Mesenchymal stem cell (in vitro differentiated cells and primary cell): ENCODE measurements around the gene ATF7IP.

ENCODE experiments used
- DNase-seq: peaks from one replicate; pipeline ENCODE4 v3.0.0-alpha.2; 2013
- H2AFZ ChIP-seq: one replicate; pipeline ENCODE4 v1.6.1; 2013; ENCODE audit warnings: low read depth, mild to moderate bottlenecking, control low read depth, inconsistent platforms, low read length, moderate library complexity
- H2AK5ac ChIP-seq: 2 replicates; pipeline ENCODE4 v1.6.1; 2013; ENCODE audit warnings: low read length, moderate library complexity, mild to moderate bottlenecking, inconsistent platforms; ENCODE audit not compliant: severe bottlenecking
- H2BK120ac ChIP-seq: one replicate; pipeline ENCODE4 v1.6.1; 2013; ENCODE audit warnings: low read depth, mild to moderate bottlenecking, inconsistent platforms, low read length, moderate library complexity
- H2BK12ac ChIP-seq, 2 experiments: one replicate each; pipeline ENCODE4 v1.6.1; 2013; ENCODE audit warnings: inconsistent platforms in 2 of 2, low read length in 2 of 2, mild to moderate bottlenecking in 2 of 2, moderate library complexity in 2 of 2, control low read depth in 1 of 2
- H2BK15ac ChIP-seq: one replicate; pipeline ENCODE4 v1.6.1; 2013; ENCODE audit warnings: mild to moderate bottlenecking, low read depth, inconsistent platforms; ENCODE audit not compliant: poor library complexity, severe bottlenecking
- H2BK5ac ChIP-seq: 2 replicates; pipeline ENCODE4 v1.6.1; 2013; ENCODE audit warnings: low read depth, mild to moderate bottlenecking, low read length, control low read depth, inconsistent platforms; ENCODE audit not compliant: poor library complexity, severe bottlenecking
- H3K14ac ChIP-seq, 2 experiments: one replicate each; pipeline ENCODE4 v1.6.1; 2013; ENCODE audit warnings: inconsistent platforms in 2 of 2, low read length in 2 of 2, control low read depth in 1 of 2, mild to moderate bottlenecking in 1 of 2, moderate library complexity in 1 of 2
- H3K18ac ChIP-seq, 2 experiments: one replicate each; pipeline ENCODE4 v1.6.1; 2013; ENCODE audit warnings: inconsistent platforms in 2 of 2, low read length in 2 of 2, control low read depth in 1 of 2, low read depth in 1 of 2, mild to moderate bottlenecking in 1 of 2
- H3K23ac ChIP-seq, 2 experiments: one replicate each; pipeline ENCODE4 v1.6.1; 2013; ENCODE audit warnings: inconsistent platforms in 2 of 2, low read length in 2 of 2, mild to moderate bottlenecking in 2 of 2, moderate library complexity in 2 of 2, control low read depth in 1 of 2
- H3K27ac ChIP-seq: 2 replicates; pipeline ENCODE4 v1.5.1; 2013; ENCODE audit warnings: mild to moderate bottlenecking, moderate library complexity, low read length, control low read depth, inconsistent platforms; ENCODE audit not compliant: poor library complexity, severe bottlenecking
- H3K27me3 ChIP-seq, 2 experiments: 2 replicates each; pipeline versions ENCODE4 v1.6.1 to v1.7.0; 2013; ENCODE audit warnings: low read length in 2 of 2, mild to moderate bottlenecking in 2 of 2, moderate library complexity in 2 of 2, control low read depth in 1 of 2, inconsistent platforms in 1 of 2; ENCODE audit not compliant: control insufficient read depth in 1 of 2, insufficient read depth in 1 of 2
- H3K36me3 ChIP-seq, 2 experiments: 2 replicates each; pipeline versions ENCODE4 v1.6.1 to v1.7.0; 2013; ENCODE audit warnings: low read length in 2 of 2, control low read depth in 1 of 2, inconsistent platforms in 1 of 2, low read depth in 1 of 2, mild to moderate bottlenecking in 1 of 2; ENCODE audit not compliant: insufficient read depth in 2 of 2, control insufficient read depth in 1 of 2
- H3K4ac ChIP-seq, 2 experiments: one replicate each; pipeline ENCODE4 v1.6.1; 2013; ENCODE audit warnings: inconsistent platforms in 2 of 2, low read length in 2 of 2, mild to moderate bottlenecking in 2 of 2, moderate library complexity in 2 of 2, control low read depth in 1 of 2, low read depth in 1 of 2
- H3K4me1 ChIP-seq: 2 replicates; pipeline ENCODE4 v1.6.1; 2013; ENCODE audit warnings: low read depth, low read length, control low read depth; ENCODE audit not compliant: control insufficient read depth, insufficient read depth
- H3K4me2 ChIP-seq: 2 replicates; pipeline ENCODE4 v1.6.1; 2013; ENCODE audit warnings: low read length, mild to moderate bottlenecking, inconsistent platforms; ENCODE audit not compliant: poor library complexity, severe bottlenecking
- H3K4me3 ChIP-seq, 2 experiments: 2 replicates each; pipeline versions ENCODE4 v1.5.1 to v1.7.0; 2013; ENCODE audit warnings: low read length in 2 of 2, mild to moderate bottlenecking in 2 of 2, control low read depth in 1 of 2, low read depth in 1 of 2; ENCODE audit not compliant: insufficient read depth in 1 of 2
- H3K79me1 ChIP-seq: replicated peaks from 2 replicates; pipeline ENCODE4 v1.6.1; 2013; ENCODE audit warnings: mild to moderate bottlenecking, control low read depth, low read length, inconsistent platforms; ENCODE audit not compliant: poor library complexity, severe bottlenecking
- H3K9ac ChIP-seq: 2 replicates; pipeline ENCODE4 v1.7.0; 2013; ENCODE audit warnings: mild to moderate bottlenecking, low read length, moderate library complexity
- H3K9me3 ChIP-seq: 2 replicates; pipeline ENCODE4 v1.7.0; 2013; ENCODE audit warnings: mild to moderate bottlenecking, low read length; ENCODE audit not compliant: control insufficient read depth
- H4K8ac ChIP-seq: one replicate; pipeline ENCODE4 v1.6.1; 2013; ENCODE audit warnings: inconsistent platforms, mild to moderate bottlenecking, low read length, moderate library complexity
- H4K91ac ChIP-seq: one replicate; pipeline ENCODE4 v1.6.1; 2013; ENCODE audit warnings: mild to moderate bottlenecking, low read length, inconsistent platforms
- WGBS: methylation state at CpG from one replicate; pipeline ENCODE4 v1.1.7; 2013; ENCODE audit warnings: mixed read lengths; 5-methylcytosine and 5-hydroxymethylcytosine counted together

Gene ATF7IP

DNA sequence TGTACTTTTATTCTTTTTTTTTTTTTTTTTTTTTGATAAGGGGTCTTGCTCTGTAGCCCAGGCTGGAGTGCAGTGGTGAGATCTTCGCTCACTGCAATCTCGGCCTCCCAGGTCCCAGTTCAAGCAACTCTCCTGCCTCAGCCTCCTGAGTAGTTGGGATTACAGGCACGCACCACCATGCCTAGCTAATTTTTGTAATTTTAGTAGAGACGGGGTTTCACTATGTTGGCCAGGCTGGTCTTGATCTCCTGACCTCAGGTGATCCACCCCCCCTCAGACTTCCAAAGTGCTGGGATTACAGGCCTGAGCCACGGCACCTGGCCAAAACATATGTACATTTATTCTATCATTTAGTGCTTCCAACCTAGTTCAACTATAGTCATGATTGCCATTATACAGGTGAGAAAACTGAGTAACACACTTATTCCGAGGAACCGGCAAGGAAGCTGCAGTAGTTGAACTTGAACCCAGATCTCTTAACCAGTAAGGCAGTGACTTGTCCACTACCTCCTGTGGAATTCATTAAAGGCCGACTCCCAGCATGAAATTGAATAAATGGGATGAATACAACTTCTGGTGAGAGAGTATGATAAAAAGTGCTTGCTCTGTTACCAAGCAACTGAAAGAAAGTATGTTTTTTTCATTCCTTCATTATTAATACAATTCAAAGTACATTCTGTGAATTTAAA, 755 bp upstream of the ATF7IP start:
- H3K14ac ChIP-seq = no peak overlapping the region
- no peak for DNase-seq
- 96% methylated on average over 7 of the region's 8 CpGs for WGBS
- no peak overlapping the region for H2BK5ac ChIP-seq
- H4K91ac ChIP-seq = no peak overlapping the region
- peaks cover 2 to 6% of the 10 kb centered on the region in 2 experiments for H3K36me3 ChIP-seq
- H3K4ac ChIP-seq = no peak overlapping the region
- no peak overlapping the region for H4K8ac ChIP-seq
- no peaks in the 10 kb centered on the region for H3K27me3 ChIP-seq
- H3K4me3 ChIP-seq = peak overlapping the region in 1 of 2 experiments; percentile 93
- H3K4me1 ChIP-seq = peaks cover 1% of the 10 kb centered on the region
- H3K27ac ChIP-seq = peak overlapping the region; percentile 33
- no peak overlapping the region for H3K23ac ChIP-seq
- no peak overlapping the region for H2BK120ac ChIP-seq
- no peak overlapping the region for H3K18ac ChIP-seq
- no peak overlapping the region for H2AFZ ChIP-seq
- no peaks in the 10 kb centered on the region for H3K9me3 ChIP-seq
- H3K4me2 ChIP-seq = peak overlapping the region; percentile 58
- H2AK5ac ChIP-seq = no peak overlapping the region
- H3K79me1 ChIP-seq = no peaks in the 10 kb centered on the region
- H2BK12ac ChIP-seq = no peak overlapping the region
- H2BK15ac ChIP-seq = no peak overlapping the region
- peak overlapping the region; percentile 98 for H3K9ac ChIP-seq

DNA sequence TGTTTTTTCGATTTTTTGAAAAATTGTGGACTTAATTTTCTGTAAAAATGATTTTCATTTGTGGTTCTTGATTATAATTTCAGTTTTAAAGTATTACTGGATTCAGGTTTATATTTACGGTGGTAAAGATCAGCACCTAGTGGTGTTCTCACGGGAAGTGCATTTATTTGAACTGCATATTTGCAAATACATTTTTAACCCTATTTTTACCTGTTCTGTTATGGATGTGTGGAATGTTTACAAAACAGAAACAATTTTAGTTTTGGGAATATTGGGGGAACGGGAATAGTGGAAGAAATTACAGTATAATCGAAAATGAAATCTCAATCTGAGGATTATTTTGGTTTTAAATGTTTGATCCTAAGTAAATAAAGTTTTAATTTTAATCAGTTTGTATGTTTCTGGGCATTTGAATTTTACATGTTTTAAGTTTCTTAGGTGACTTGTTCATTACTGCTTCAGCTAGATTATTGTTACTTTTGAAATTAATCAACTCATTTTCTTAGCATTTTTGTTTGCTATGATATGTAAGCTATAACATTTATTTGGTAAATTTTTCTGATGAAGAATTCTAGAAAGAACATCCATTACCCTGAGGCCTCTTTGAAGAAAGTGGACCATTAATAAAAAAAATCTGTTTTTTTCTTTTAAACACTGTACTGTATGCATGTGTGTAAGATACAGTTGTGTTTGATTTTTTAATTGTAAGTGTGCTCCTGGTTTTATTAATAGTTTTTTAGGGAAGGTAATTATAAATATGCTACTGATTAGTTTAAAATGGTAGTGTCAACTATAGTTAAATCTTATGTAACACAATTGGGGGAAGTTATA, 942 bp downstream of the ATF7IP start:
- DNase-seq = no peak

DNA sequence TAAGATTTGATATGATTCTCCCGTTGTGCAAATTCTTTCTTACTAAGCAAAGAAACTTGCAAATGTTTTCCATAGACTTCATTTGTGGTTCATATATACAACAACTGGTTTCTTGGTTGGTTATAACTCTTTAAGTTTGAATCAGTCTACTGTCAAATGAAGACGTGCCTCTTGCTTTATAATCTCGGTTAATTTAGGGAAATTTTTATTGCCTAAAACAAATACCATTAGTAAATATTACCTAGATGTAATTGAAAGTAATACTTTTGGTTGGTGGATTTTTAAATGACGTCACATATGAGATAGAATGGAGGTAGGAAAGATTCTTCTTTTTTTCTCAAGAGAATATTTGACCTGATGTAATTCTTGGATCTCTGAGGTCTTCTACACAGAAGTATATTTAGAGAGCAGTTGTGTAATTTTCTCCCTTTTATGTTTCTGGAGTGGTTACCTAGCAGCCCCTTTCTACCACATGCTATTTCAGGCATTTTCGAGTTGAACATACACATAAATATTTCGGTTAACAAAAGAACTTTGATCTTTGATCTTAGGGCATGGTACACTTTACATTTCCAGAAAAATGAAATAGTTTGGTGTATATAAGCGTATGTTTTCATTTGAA, 1.7 kb downstream of the ATF7IP start:
- peaks cover 2 to 10% of the 10 kb centered on the region in 2 experiments for H3K36me3 ChIP-seq
- H3K4me1 ChIP-seq = peaks cover 3% of the 10 kb centered on the region
- H3K79me1 ChIP-seq = no peaks in the 10 kb centered on the region
- peak overlapping the region in 1 of 2 experiments; percentile 93 for H3K4me3 ChIP-seq
- H3K9me3 ChIP-seq = no peaks in the 10 kb centered on the region
- H3K9ac ChIP-seq = peak overlapping the region; percentile 98
- H3K4ac ChIP-seq = no peak overlapping the region
- H3K23ac ChIP-seq = no peak overlapping the region
- no peak overlapping the region for H4K91ac ChIP-seq
- no peak overlapping the region for H4K8ac ChIP-seq
- no peak overlapping the region for H3K14ac ChIP-seq
- 50% methylated on average over 2 of the region's 7 CpGs for whole genome bisulfite sequencing
- H2BK12ac ChIP-seq = no peak overlapping the region
- no peak overlapping the region for H2AFZ ChIP-seq
- no peak overlapping the region for H3K4me2 ChIP-seq
- no peak overlapping the region for H2AK5ac ChIP-seq
- DNase-seq = peak; percentile 84
- no peak overlapping the region for H2BK5ac ChIP-seq
- no peak overlapping the region for H3K27ac ChIP-seq
- H3K18ac ChIP-seq = no peak overlapping the region
- no peaks in the 10 kb centered on the region for H3K27me3 ChIP-seq
- H2BK120ac ChIP-seq = no peak overlapping the region
- H2BK15ac ChIP-seq = no peak overlapping the region

More for the DNA sequence above, 942 bp downstream of the ATF7IP start:
- 0% methylated on average over 5 of the region's 5 CpGs for WGBS
- no peak overlapping the region for H3K23ac ChIP-seq
- H4K91ac ChIP-seq = no peak overlapping the region
- H2BK12ac ChIP-seq = no peak overlapping the region
- no peaks in the 10 kb centered on the region for H3K79me1 ChIP-seq
- no peak overlapping the region for H2AK5ac ChIP-seq
- no peak overlapping the region for H2BK120ac ChIP-seq
- H3K9me3 ChIP-seq = no peaks in the 10 kb centered on the region
- peak overlapping the region in 1 of 2 experiments; percentile 93 for H3K4me3 ChIP-seq
- H3K27me3 ChIP-seq = no peaks in the 10 kb centered on the region
- H4K8ac ChIP-seq = no peak overlapping the region
- no peak overlapping the region for H3K4ac ChIP-seq
- H3K4me2 ChIP-seq = no peak overlapping the region
- no peak overlapping the region for H2BK15ac ChIP-seq
- H3K14ac ChIP-seq = no peak overlapping the region
- H3K36me3 ChIP-seq = peaks cover 2 to 10% of the 10 kb centered on the region in 2 experiments
- H2AFZ ChIP-seq = no peak overlapping the region
- peak overlapping the region; percentile 98 for H3K9ac ChIP-seq
- no peak overlapping the region for H3K18ac ChIP-seq
- no peak overlapping the region for H2BK5ac ChIP-seq
- peaks cover 3% of the 10 kb centered on the region for H3K4me1 ChIP-seq
- peak overlapping the region; percentile 97 for H3K27ac ChIP-seq

DNA sequence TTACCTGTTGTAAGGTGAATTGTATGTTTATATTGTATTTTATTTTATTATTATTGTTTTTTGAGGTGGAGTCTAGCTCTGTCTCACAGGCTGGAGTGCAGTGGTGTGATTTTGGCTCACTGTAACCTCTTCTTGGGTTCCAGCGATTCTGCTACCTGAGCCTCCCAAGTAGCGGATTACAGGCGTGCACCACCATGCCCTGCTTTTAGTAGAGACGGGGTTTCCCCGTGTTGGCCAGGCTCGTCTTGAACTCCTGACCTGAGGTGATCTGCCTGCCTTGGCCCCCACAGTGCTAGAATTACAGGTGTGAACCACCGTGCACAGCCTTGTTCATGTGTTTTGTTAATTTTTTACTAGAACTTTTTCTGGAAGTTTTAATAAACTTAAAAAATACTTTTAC, 3.8 kb downstream of the ATF7IP start:
- Histone ChIP-seq H3K27ac (no peak overlapping the region), H3K79me1 (no peaks in the 10 kb centered on the region), H3K18ac (no peak overlapping the region), H3K4ac (no peak overlapping the region), H2BK12ac (no peak overlapping the region), H3K4me1 (peaks cover 3% of the 10 kb centered on the region), H3K36me3 (peaks cover 2 to 10% of the 10 kb centered on the region in 2 experiments), H2AK5ac (no peak overlapping the region), H3K27me3 (no peaks in the 10 kb centered on the region), H3K9me3 (no peaks in the 10 kb centered on the region), H3K23ac (no peak overlapping the region), H3K4me3 (no peak overlapping the region), H4K8ac (no peak overlapping the region), H2BK5ac (no peak overlapping the region), H3K4me2 (no peak overlapping the region), H4K91ac (no peak overlapping the region), H3K9ac (no peak overlapping the region), H3K14ac (no peak overlapping the region), H2AFZ (no peak overlapping the region), H2BK15ac (peak overlapping the region; percentile 15), H2BK120ac (no peak overlapping the region)
- 99% methylated on average over 6 of the region's 7 CpGs for WGBS
- DNase-seq = no peak
